Pancreas (tissue), 10 donors: ENCODE data around the gene CMPK1. TPM values are rescaled to one million over a fixed set of nuclear protein-coding genes. Genes with fewer than 3 reads are reported as not detected.

Experiments used
- ATAC-seq, 4 donors: fragments of 200-7000 bp; cut with Tn5 transposase; one replicate each; pipeline versions ENCODE4 v1.8.0 to v1.9.1; 2020; ENCODE audit warnings: mild to moderate bottlenecking in 4 of 4, moderate library complexity in 4 of 4
- DNase-seq, 6 donors: peaks; one replicate each; pipeline ENCODE4 v3.0.0-alpha.2; 2020
- FAIRE-seq: peaks from 2 replicates; lab custom pipeline; 2012; peaks lifted over from hg19 to GRCh38; lab: Jason Lieb, UNC
- H3K27ac ChIP-seq, 4 donors: fragments of 200-600 bp; sonication (generic); 1 replicate in 3 of 4; 2 replicates in 1 of 4; pipeline versions ENCODE4 v1.5.0 to v1.8.0; 2020
- H3K27me3 ChIP-seq, 4 donors: fragments of 200-600 bp; one replicate each; pipeline ENCODE4 v1.8.0; 2021
- H3K36me3 ChIP-seq, 3 donors: fragments of 200-600 bp; sonication (generic) in 1 of 3; one replicate each; pipeline versions ENCODE4 v1.5.0 to v1.8.0; 2020 to 2021
- H3K4me1 ChIP-seq, 3 donors: fragments of 200-600 bp; one replicate each; pipeline ENCODE4 v1.8.0; 2021
- H3K4me3 ChIP-seq, 4 donors: fragments of 200-600 bp; sonication (generic) in 2 of 4; one replicate each; pipeline versions ENCODE4 v1.5.0 to v1.8.0; 2020 to 2021
- H3K9me3 ChIP-seq, 4 donors: fragments of 200-600 bp; one replicate each; pipeline ENCODE4 v1.8.0; 2021
- CTCF ChIP-seq, 4 donors: fragments of 200-600 bp; sonication (generic) in 3 of 4; IDR thresholded peaks; one replicate each; pipeline versions ENCODE4 v1.5.0 to v1.8.0; 2021; ENCODE audit warnings: antibody characterized with exemption in 4 of 4
- WGBS, 2 donors: extraction: QIAGEN DNeasy Blood & Tissue Kit; methylation state at CpG; one replicate each; pipeline ENCODE4 v1.1.7; 2013; 5-methylcytosine and 5-hydroxymethylcytosine counted together
- intact Hi-C, 3 donors: fragments of 100-400 bp; cut with DNase I; formaldehyde crosslinking; loops; one replicate each; pipeline versions ENCODE4 v1.11.1 to v1.14.2; 2022
- polyA plus RNA-seq, 2 donors: library from polyadenylated mRNA; stranded (reverse); fragments of 200-250 nt; gene quantifications; one replicate each; pipeline ENCODE4 v1.2.3, GENCODE V29; 2013
- total RNA-seq, 6 donors: library from RNA; stranded (reverse); fragmentation: NEBNext Ultra II Directional in 4 of 6; extraction: Animal tissue kit (Norgen Biotek cat#: 25700) in 4 of 6; gene quantifications; one replicate each; pipeline versions ENCODE4 v1.2.1 to v1.2.4, GENCODE V29; 2021 to 2023
- donor health status: healthy with polysubstance abuse.
- donor health status: DM: no; HTN: no; CAD: no; lungs with moderate emphysema.
- donor health status: DM: no; HTN: no; CAD: no.
- donor health status: control.
- donor health status: control.
- donor health status: Bipolar disorder and iron deficiency.
- donor health status: DM: yes; HTN: yes; CAD: no.
- donor health status: DM: no; HTN: no; CAD: no.
- donor health status: DM: no; HTN: no; CAD: no.
- donor health status: DM: yes; HTN: yes; CAD: no.

CMPK1 gene
- total and polyA plus RNA-seq, 8 donors = 43.8 to 93.0 (median 65.7) TPM

GRCh38 chr1:47371016-47371517, 37.5 kb downstream of the CMPK1 start:
- H3K36me3 ChIP-seq = peaks cover 2 to 51% (median 10%) of the 10 kb centered on the region in 3 donors
- no peak for TF ChIP-seq CTCF (IDR thresholded peaks at IDR 0.05)
- no peaks in the 10 kb centered on the region for H3K27me3 ChIP-seq
- no peak overlapping the region for H3K4me3 ChIP-seq
- H3K4me1 ChIP-seq = no peaks in the 10 kb centered on the region
- FAIRE-seq (no peak), ATAC-seq (no peak), DNase-seq (no peak)
- no peak overlapping the region for H3K27ac ChIP-seq
- intact Hi-C loops = no loop called here
- H3K9me3 ChIP-seq = no peaks in the 10 kb centered on the region

GRCh38 chr1:47374501-47374900, 40.9 kb downstream of the CMPK1 start:
- H3K4me1 ChIP-seq = peaks cover 0 to 8% (median 0%) of the 10 kb centered on the region in 3 donors
- H3K9me3 ChIP-seq = no peaks in the 10 kb centered on the region
- peaks cover 2 to 64% (median 7%) of the 10 kb centered on the region in 3 donors for H3K36me3 ChIP-seq
- no peaks in the 10 kb centered on the region for H3K27me3 ChIP-seq
- WGBS, 2 donors = 80 to 87% methylated on average over 1 of the region's 1 CpG
- TF ChIP-seq CTCF (IDR thresholded peaks at IDR 0.05) = no peak
- no peak overlapping the region for H3K27ac ChIP-seq
- intact Hi-C loops = no loop called here
- H3K4me3 ChIP-seq = no peak overlapping the region
- no peak for ATAC-seq
- FAIRE-seq = peak; percentile 43
- DNase-seq = no peak

- Histone ChIP-seq H3K9me3 (no peaks in the 10 kb centered on the region), H3K4me1 (peaks cover 0 to 8% (median 0%) of the 10 kb centered on the region in 3 donors), H3K36me3 (peaks cover 2 to 60% (median 7%) of the 10 kb centered on the region in 3 donors), H3K27me3 (no peaks in the 10 kb centered on the region), H3K4me3 (no peak overlapping the region), H3K27ac (no peak overlapping the region)
- WGBS, 2 donors = 44 to 55% methylated on average over 1 of the region's 1 CpG
- TF ChIP-seq CTCF (IDR thresholded peaks at IDR 0.05) = no peak
- intact Hi-C loops = no loop called here
- no peak for ATAC-seq
- no peak for FAIRE-seq
- no peak for DNase-seq
Measured at GRCh38 chr1:47378147-47378546, 44.6 kb downstream of the CMPK1 start.

GRCh38 chr1:47380699-47381098, 47.1 kb downstream of the CMPK1 start:
- ATAC-seq = no peak
- 96 to 98% methylated on average over 5 of the region's 5 CpGs for WGBS, 2 donors
- no peak overlapping the region for H3K27ac ChIP-seq
- intact Hi-C loops = no loop called here
- H3K9me3 ChIP-seq = no peaks in the 10 kb centered on the region
- H3K36me3 ChIP-seq = peaks cover under 1 to 36% (median 3%) of the 10 kb centered on the region in 3 donors
- no peak for FAIRE-seq
- DNase-seq = no peak
- no peak overlapping the region for H3K4me3 ChIP-seq
- peaks cover 0 to 8% (median 0%) of the 10 kb centered on the region in 3 donors for H3K4me1 ChIP-seq
- no peaks in the 10 kb centered on the region for H3K27me3 ChIP-seq
- TF ChIP-seq CTCF (IDR thresholded peaks at IDR 0.05) = no peak

- no peak overlapping the region for H3K27ac ChIP-seq
- FAIRE-seq (no peak), ATAC-seq (no peak), DNase-seq (no peak)
- no peak overlapping the region for H3K4me3 ChIP-seq
- peaks cover 0 to 8% (median 0%) of the 10 kb centered on the region in 3 donors for H3K4me1 ChIP-seq
- no peaks in the 10 kb centered on the region for H3K9me3 ChIP-seq
- peaks cover 0 to 27% (median 0%) of the 10 kb centered on the region in 3 donors for H3K36me3 ChIP-seq
- no peaks in the 10 kb centered on the region for H3K27me3 ChIP-seq
- 82 to 90% methylated on average over 3 of the region's 3 CpGs for WGBS, 2 donors
- intact Hi-C loops = no loop called here
- TF ChIP-seq CTCF (IDR thresholded peaks at IDR 0.05) = no peak
Measured at GRCh38 chr1:47382399-47382983, 48.9 kb downstream of the CMPK1 start.
